ENCODE results near the gene FAU. TPM values are rescaled to one million over a fixed set of nuclear protein-coding genes. Genes with fewer than 3 reads are reported as not detected.

The FAU gene

GRCh38 chr11:65072631-65072966, 49.3 kb downstream of the FAU start:
- no peak overlapping the region for H3K56ac ChIP-seq (ENCODE audit: low read length)
- H3K18ac ChIP-seq (ENCODE audit: low read length), result no peak overlapping the region
- no peak overlapping the region for H3K4ac ChIP-seq (ENCODE audit: low read depth, low read length)
- H3K9ac ChIP-seq (ENCODE audit: low read length), result no peak overlapping the region
- H3K27ac ChIP-seq (ENCODE audit: low read depth, low read length), result no peak overlapping the region
- H3K79me2 ChIP-seq (ENCODE audit: control insufficient read depth, insufficient read depth, low read length), result peaks cover 1% of the 10 kb centered on the region
- H3K79me1 ChIP-seq (ENCODE audit: low read length), result peaks cover 5% of the 10 kb centered on the region
- WGBS (ENCODE audit: extremely low coverage, insufficient coverage, low lambda C conversion rate), result no CpG with 5 or more reads among the region's 1 CpG
- no peak overlapping the region for H3K4me2 ChIP-seq (ENCODE audit: low read length)
- H3K4me1 ChIP-seq (ENCODE audit: control insufficient read depth, low read depth, low read length), result no peaks in the 10 kb centered on the region
- no peak overlapping the region for H3K4me3 ChIP-seq (ENCODE audit: low read length)
- no peak overlapping the region for H3K23ac ChIP-seq (ENCODE audit: low read length)
- no peak for DNase-seq
- peaks cover 6% of the 10 kb centered on the region for H3K36me3 ChIP-seq (ENCODE audit: control insufficient read depth, insufficient read depth, low read length)
- H2AK5ac ChIP-seq (ENCODE audit: low read length), result no peak overlapping the region
- no peak overlapping the region for H2BK120ac ChIP-seq (ENCODE audit: low read depth, low read length)
- H2BK5ac ChIP-seq (ENCODE audit: low read length), result no peak overlapping the region
- H4K5ac ChIP-seq (ENCODE audit: low read length), result no peak overlapping the region
- H4K8ac ChIP-seq (ENCODE audit: low read depth, low read length), result no peak overlapping the region
- no peaks in the 10 kb centered on the region for H3K27me3 ChIP-seq (ENCODE audit: insufficient read depth, low read length, poor library complexity)
- H2BK15ac ChIP-seq (replicated peaks; ENCODE audit: low read depth), result no peak overlapping the region

- H2BK15ac ChIP-seq (replicated peaks; ENCODE audit: low read depth), result no peak overlapping the region
- H2BK120ac ChIP-seq (ENCODE audit: low read depth, low read length), result no peak overlapping the region
- no CpG with 5 or more reads among the region's 4 CpGs for WGBS (ENCODE audit: extremely low coverage, insufficient coverage, low lambda C conversion rate)
- H3K79me1 ChIP-seq (ENCODE audit: low read length), result peaks cover 3% of the 10 kb centered on the region
- no peak overlapping the region for H3K4me2 ChIP-seq (ENCODE audit: low read length)
- no peak overlapping the region for H2BK5ac ChIP-seq (ENCODE audit: low read length)
- H3K4me1 ChIP-seq (ENCODE audit: control insufficient read depth, low read depth, low read length), result no peaks in the 10 kb centered on the region
- no peaks in the 10 kb centered on the region for H3K79me2 ChIP-seq (ENCODE audit: control insufficient read depth, insufficient read depth, low read length)
- H4K8ac ChIP-seq (ENCODE audit: low read depth, low read length), result no peak overlapping the region
- no peak overlapping the region for H3K27ac ChIP-seq (ENCODE audit: low read depth, low read length)
- H4K5ac ChIP-seq (ENCODE audit: low read length), result no peak overlapping the region
- H3K4ac ChIP-seq (ENCODE audit: low read depth, low read length), result no peak overlapping the region
- no peak overlapping the region for H3K23ac ChIP-seq (ENCODE audit: low read length)
- DNase-seq, result no peak
- no peak overlapping the region for H2AK5ac ChIP-seq (ENCODE audit: low read length)
- no peak overlapping the region for H3K56ac ChIP-seq (ENCODE audit: low read length)
- H3K4me3 ChIP-seq (ENCODE audit: low read length), result no peak overlapping the region
- no peak overlapping the region for H3K18ac ChIP-seq (ENCODE audit: low read length)
- H3K27me3 ChIP-seq (ENCODE audit: insufficient read depth, low read length, poor library complexity), result no peaks in the 10 kb centered on the region
- H3K36me3 ChIP-seq (ENCODE audit: control insufficient read depth, insufficient read depth, low read length), result peaks cover 3% of the 10 kb centered on the region
- H3K9ac ChIP-seq (ENCODE audit: low read length), result no peak overlapping the region
Measured at GRCh38 chr11:65071907-65072630, 49.9 kb downstream of the FAU start.

Small RNA genes lying within 50 kb of the gene (small RNA-seq; reads per million reads assigned to genes)
- gene HIGD1AP10 (ENCODE audit: insufficient read depth), result not detected
- not detected for gene PDCL2P2 (ENCODE audit: insufficient read depth)
- 1.1 reads per million for gene RNU2-23P (ENCODE audit: insufficient read depth)

Data from mesendoderm (in vitro differentiated cells).